NCI-H1436 treated with DMSO at 0.1 percent for 48 hours (cell line): ENCODE results near the gene CGGBP1.
"Not testable (repeated sequence)": the region's sequence is repeated elsewhere in the genome, so short reads cannot be mapped to it uniquely, and the experiment has no call there.

Experiments used
- DNase-seq: peaks from one replicate; lab custom pipeline; 2025; lab: John Stamatoyannopoulos, UW

CGGBP1 gene

GRCh38 chr3:88034491-88035275 is 24.1 kb downstream of the CGGBP1 start:
- DNase-seq = no peak

DNA sequence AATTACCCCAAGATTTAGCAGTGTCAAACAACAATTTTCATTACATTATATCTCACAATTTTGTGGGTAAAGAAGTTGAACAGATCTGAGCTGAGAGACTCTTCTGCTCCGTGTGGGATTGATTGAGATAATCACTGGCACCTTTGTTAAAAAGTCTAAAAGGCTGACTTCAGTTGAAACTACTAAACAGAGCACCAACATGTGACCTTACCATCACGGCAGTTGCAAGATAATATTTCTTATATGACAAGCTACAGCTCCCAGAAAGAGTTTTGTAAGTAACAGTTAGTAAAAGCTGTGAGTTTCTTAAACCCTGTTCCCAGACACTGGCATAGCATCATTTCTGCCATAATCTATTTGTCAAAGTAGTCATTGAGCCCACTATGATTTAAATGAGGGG is 25.0 kb downstream of the CGGBP1 start:
- no peak for DNase-seq

DNA sequence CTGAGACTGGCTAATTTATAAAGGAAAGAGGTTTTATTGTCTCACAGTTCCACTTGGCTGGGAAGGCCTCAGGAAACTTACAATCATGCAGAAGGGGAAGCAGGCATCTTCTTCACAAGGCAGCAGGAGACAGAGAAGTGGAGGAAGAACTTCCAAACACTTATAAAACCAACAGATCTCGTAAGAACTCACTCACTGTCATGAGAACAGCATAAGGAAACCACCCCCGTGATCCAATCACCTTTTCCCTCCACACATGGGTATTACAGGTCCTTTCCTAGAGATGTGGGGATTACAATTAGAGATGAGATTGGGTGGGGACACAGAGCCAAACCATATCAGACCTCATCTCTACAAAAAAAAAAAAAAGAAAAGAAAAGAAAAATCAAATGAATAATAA is 25.7 kb downstream of the CGGBP1 start:
- DNase-seq = no peak

DNA sequence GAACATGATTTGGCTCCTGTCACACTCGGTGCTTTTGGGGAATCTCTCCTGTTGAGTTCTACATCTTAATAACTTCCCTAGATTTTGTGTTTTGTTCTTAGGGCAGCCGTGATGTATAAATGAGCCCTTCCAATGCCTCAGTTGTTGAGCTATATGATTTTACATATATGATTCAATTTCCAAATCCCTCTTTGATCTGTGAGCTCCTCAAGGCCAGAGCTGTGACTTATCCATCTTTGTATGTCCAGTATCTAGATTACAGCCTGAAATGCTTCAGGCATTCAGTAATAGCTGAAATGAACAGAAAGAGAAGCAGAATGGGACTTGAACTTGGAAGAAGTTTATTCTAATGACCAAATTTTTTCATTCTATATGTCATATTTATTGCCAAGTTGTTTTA is 26.6 kb downstream of the CGGBP1 start:
- DNase-seq = no peak

GRCh38 chr3:88031642-88032077 is 27.1 kb downstream of the CGGBP1 start:
- no peak for DNase-seq

GRCh38 chr3:88030210-88030609 is 28.6 kb downstream of the CGGBP1 start:
- no peak for DNase-seq

DNA sequence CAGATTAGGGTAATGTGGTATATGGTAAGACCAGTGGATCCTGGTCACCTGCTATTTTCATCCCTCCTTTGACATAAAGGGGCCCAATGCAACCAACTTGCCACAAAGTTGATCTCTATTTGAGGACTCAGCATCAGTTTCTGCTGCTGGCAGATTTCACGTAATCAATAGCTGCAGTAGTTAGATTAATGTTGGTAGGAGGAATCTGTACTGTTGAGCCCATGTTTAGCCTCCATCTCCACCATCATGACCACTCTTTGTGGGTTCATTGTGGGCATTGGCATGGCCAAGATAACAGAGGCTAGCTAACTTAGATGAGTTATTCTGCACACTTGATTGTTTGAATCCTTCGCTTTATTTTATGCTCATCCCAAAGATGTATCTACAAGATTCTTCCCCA is 29.9 kb downstream of the CGGBP1 start:
- DNase-seq = no peak

DNA sequence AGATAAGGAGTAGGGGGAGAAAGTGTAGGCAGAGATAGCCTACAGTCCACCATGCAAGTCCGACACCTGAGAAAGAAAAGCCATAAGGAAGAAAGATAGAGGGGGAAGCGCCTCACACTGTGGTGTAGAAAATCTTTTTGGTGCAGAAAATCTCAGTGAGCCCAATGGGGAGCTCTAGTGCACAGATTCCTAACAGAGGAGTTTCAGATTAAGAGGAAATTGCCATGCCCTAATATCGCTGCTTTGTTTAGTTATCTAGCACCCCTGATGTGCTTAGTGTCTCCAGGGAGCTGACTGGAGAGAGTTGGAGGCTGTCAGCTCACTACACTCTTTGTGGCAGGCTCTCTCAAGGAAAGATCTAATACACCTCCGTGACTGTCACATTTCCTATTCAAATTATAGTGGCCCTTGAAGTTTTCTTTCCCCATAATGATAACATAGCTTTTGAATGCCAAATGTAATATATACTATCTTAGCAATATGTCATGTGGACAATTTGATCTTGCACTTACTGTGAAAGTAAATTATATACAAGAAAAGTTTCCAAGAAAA is 33.7 kb downstream of the CGGBP1 start:
- DNase-seq = no peak

- no peak for DNase-seq
Observed at GRCh38 chr3:88019024-88019423, 39.8 kb downstream of the CGGBP1 start.

DNA sequence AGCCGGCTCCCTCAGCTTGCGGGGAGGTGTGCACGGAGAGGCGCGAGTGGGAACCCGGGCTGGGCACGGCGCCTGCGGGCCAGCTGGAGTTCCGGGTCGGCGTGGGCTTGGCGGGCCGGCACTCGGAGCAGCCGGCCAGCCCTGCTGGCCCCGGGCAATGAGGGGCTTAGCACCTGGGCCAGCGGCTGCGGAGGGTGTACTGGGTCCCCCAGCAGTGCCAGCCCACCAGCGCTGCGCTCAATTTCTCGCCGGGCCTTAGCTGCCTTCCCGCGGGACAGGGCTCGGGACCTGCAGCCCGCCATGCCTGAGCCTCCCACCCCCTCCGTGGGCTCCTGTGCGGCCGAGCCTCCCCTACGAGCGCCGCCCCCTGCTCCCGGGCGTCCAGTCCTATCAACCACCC is 43.1 kb downstream of the CGGBP1 start:
- DNase-seq = not testable (repeated sequence)

DNA sequence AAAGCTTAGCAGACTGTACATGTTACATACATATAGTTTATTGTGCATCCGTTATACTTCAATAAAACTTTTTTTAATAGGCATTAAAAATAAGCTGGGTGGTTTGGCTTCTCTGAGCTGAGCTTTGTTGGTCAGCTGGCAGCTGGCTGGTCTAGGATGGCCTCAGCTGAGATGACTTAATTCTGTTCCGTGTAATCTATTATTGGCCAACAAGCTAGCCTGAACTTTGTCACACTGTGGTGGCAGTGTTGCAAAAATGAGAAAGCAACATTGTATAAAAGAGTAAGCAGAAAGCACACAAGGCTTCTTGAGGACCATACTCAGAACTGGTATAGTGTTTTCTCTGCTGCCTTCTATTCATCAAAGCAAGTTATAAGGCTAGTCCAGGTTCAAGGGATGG is 45.2 kb downstream of the CGGBP1 start:
- no peak for DNase-seq

- DNase-seq = no peak
Observed at GRCh38 chr3:88010810-88011209, 48.0 kb downstream of the CGGBP1 start.

- DNase-seq = no peak
Observed at GRCh38 chr3:88009066-88009465, 49.7 kb downstream of the CGGBP1 start.

DNA sequence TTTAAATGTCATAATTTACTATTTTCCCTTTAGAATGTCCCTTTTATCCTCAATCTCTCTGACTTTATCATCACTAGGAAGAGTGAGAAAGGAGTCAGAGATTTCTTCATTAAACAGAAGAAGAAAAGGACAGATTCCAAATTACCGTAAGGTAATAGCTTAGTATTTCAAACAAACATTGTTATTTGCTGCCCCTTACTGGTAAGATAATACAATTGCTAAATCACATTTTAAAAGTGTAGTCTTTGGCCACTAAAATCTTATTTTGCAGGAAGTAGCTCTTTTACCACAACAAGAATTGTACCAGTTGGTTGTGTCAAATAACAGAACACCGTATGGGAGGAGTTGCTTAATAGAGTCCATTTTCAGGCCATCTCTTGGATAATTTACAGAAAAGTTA is 53.7 kb downstream of the CGGBP1 start:
- DNase-seq = no peak

DNA sequence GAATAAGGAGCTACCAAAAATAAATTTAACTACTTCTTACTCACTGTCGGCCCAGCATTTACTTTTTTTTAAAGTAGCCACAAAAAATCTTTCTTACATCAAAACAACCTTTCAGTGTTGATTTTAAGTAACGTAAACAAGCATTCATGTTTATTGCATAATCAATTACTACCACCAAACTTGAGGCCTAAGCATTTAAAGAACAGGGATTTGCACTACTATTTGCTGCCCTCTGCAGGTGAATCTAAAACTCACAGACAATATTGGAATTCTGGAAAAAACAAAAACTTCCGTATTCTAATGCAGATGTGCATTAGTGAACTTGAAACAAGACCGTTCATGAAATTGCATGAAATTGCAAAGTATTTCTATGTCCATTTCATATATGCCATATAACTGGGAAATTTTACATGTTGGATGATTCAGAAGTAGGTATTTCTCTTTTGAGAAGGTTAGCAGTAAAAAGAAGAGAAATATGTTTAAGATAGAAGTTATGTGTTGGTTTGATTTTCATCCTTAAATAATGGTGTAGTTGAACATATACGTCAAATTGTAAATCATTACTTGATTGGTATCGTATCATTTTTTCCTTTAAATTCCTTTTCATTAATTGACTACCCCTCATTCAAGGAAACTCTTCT is 55.6 kb downstream of the CGGBP1 start:
- DNase-seq = no peak

GRCh38 chr3:88002448-88002847 is 56.4 kb downstream of the CGGBP1 start:
- DNase-seq = no peak
